A549 (cell line): ENCODE data around the gene PTP4A2. TPM values are rescaled to one million over a fixed set of nuclear protein-coding genes. Genes with fewer than 3 reads are reported as not detected.

Experiments
- ATAC-seq, 2 experiments: fragments of 200-7000 bp in 1 of 2; fragments of >200 bp in 1 of 2; cut with Nextera tagmentation in 1 of 2; cut with Tn5 transposase in 1 of 2; 3 replicates each; pipeline versions ENCODE4 v1.8.0 to v1.9.1; 2018 to 2020; ENCODE audit warnings: mild to moderate bottlenecking in 1 of 2, moderate library complexity in 1 of 2
- CTCF ChIA-PET: fragments of 300-600 bp; sonication (Branson Sonifier 250); formaldehyde crosslinking; extraction: SDS; loops from one replicate; lab custom pipeline; 2021; ENCODE audit warnings: antibody characterized with exemption, inconsistent platforms; lab: Yijun Ruan, JAX
- POLR2A ChIA-PET: fragments of 350-600 bp; formaldehyde crosslinking; extraction: SDS; loops from one replicate; lab custom pipeline; 2021; ENCODE audit warnings: antibody characterized with exemption, inconsistent platforms; lab: Yijun Ruan, JAX
- DNase-seq, 2 experiments: peaks; one replicate each; pipeline versions ENCODE4 v3.0.0 to v3.0.0-alpha.2; 2011 to 2016; ENCODE audit warnings: low read depth in 1 of 2, low spot score in 1 of 2
- FAIRE-seq: peaks from 2 replicates; lab custom pipeline; 2011; peaks lifted over from hg19 to GRCh38; lab: Jason Lieb, UNC
- H3K27ac ChIP-seq, 2 experiments: fragments of >200 bp; sonication (Bioruptor Twin); formaldehyde crosslinking; 3 replicates each; pipeline ENCODE4 v1.5.1; 2016 to 2017
- H3K4me1 ChIP-seq: fragments of >200 bp; sonication (Bioruptor Twin); formaldehyde crosslinking; 3 replicates; pipeline ENCODE4 v1.6.1; 2016
- H3K4me2 ChIP-seq: fragments of >200 bp; sonication (Bioruptor Twin); formaldehyde crosslinking; 3 replicates; pipeline ENCODE4 v1.6.1; 2016
- H3K4me3 ChIP-seq: fragments of >200 bp; sonication (Bioruptor Twin); formaldehyde crosslinking; 3 replicates; pipeline ENCODE4 v1.5.1; 2016
- H3K9me3 ChIP-seq: fragments of >200 bp; sonication (Bioruptor Twin); formaldehyde crosslinking; 3 replicates; pipeline ENCODE4 v1.6.1; 2016
- BHLHE40 ChIP-seq: IDR thresholded peaks from 2 replicates; pipeline ENCODE4 v1.6.1; 2012; ENCODE audit warnings: low read depth, low read length, inconsistent platforms
- CBX2 ChIP-seq: fragments of 200-600 bp; sonication (generic); IDR thresholded peaks from 2 replicates; pipeline ENCODE4 v1.6.1; 2016; ENCODE audit warnings: low read depth, mild to moderate bottlenecking, borderline replicate concordance
- CEBPB ChIP-seq, 2 experiments: fragments of >200 bp in 1 of 2; sonication (Bioruptor Twin) in 1 of 2; formaldehyde crosslinking in 1 of 2; IDR thresholded peaks; 2 replicates each; pipeline ENCODE4 v1.6.1; 2012 to 2016
- CHD2 ChIP-seq: fragments of 150-350 bp; IDR thresholded peaks from 2 replicates; pipeline ENCODE4 v1.6.1; 2014; ENCODE audit warnings: low read length; ENCODE audit not compliant: partially characterized antibody
- EP300 ChIP-seq, 2 experiments: fragments of >200 bp; sonication (Bioruptor Twin); formaldehyde crosslinking; IDR thresholded peaks; 2 replicates in 1 of 2; 3 replicates in 1 of 2; pipeline ENCODE4 v1.6.1; 2016 to 2017
- ESRRA ChIP-seq: fragments of 150-350 bp; IDR thresholded peaks from 2 replicates; pipeline ENCODE4 v1.6.1; 2014; ENCODE audit warnings: mild to moderate bottlenecking, low read length, borderline replicate concordance
- HDAC2 ChIP-seq: fragments of 200-600 bp; sonication (generic); IDR thresholded peaks from 2 replicates; pipeline ENCODE4 v1.6.1; 2016
- HEYL ChIP-seq: fragments of 250-450 bp; sonication (Bioruptor Pico); IDR thresholded peaks from 2 replicates; pipeline ENCODE4 v1.8.0; 2021; ENCODE audit warnings: mild to moderate bottlenecking, moderate library complexity
- HOXB13 ChIP-seq: fragments of 250-450 bp; sonication (Bioruptor Pico); IDR thresholded peaks from 2 replicates; pipeline ENCODE4 v1.5.0; 2020; ENCODE audit warnings: low read depth, mild to moderate bottlenecking, moderate library complexity
- HOXB5 ChIP-seq: fragments of 250-450 bp; sonication (Bioruptor Pico); IDR thresholded peaks from 2 replicates; pipeline ENCODE4 v1.5.0; 2020; ENCODE audit warnings: mild to moderate bottlenecking, moderate library complexity
- KDM1A ChIP-seq: fragments of 200-600 bp; sonication (generic); IDR thresholded peaks from 2 replicates; pipeline ENCODE4 v1.6.1; 2016; ENCODE audit warnings: low read depth, mild to moderate bottlenecking
- MAFK ChIP-seq: fragments of 450-650 bp; IDR thresholded peaks from 2 replicates; pipeline ENCODE4 v1.6.1; 2014; ENCODE audit not compliant: partially characterized antibody
- MAZ ChIP-seq: fragments of 150-350 bp; IDR thresholded peaks from 2 replicates; pipeline ENCODE4 v1.6.1; 2014; ENCODE audit warnings: antibody characterized with exemption, low read depth, low read length, borderline replicate concordance
- MYC ChIP-seq: IDR thresholded peaks from 2 replicates; pipeline ENCODE4 v1.6.1; 2012; ENCODE audit warnings: mild to moderate bottlenecking, inconsistent platforms, low read length, improper control_type of control experiment, borderline replicate concordance
- NFE2L2 ChIP-seq: fragments of 150-350 bp; conservative IDR thresholded peaks from 2 replicates; pipeline ENCODE4 v1.6.1; 2014; ENCODE audit warnings: low read length
- PHF8 ChIP-seq: fragments of 200-600 bp; sonication (generic); IDR thresholded peaks from 2 replicates; pipeline ENCODE4 v1.6.1; 2016; ENCODE audit warnings: low read depth, mild to moderate bottlenecking, antibody characterized with exemption, moderate library complexity, borderline replicate concordance
- POLR2A ChIP-seq: IDR thresholded peaks from 2 replicates; pipeline ENCODE4 v1.6.1; 2012; ENCODE audit warnings: mild to moderate bottlenecking, low read length
- RARB ChIP-seq: fragments of 250-450 bp; sonication (Bioruptor Pico); IDR thresholded peaks from 2 replicates; pipeline ENCODE4 v1.8.0; 2021; ENCODE audit warnings: mild to moderate bottlenecking, moderate library complexity
- RCOR1 ChIP-seq: fragments of 150-350 bp; IDR thresholded peaks from 2 replicates; pipeline ENCODE4 v1.6.1; 2014; ENCODE audit warnings: antibody characterized with exemption, low read length, low read depth
- RNF2 ChIP-seq: fragments of 200-600 bp; sonication (generic); IDR thresholded peaks from 2 replicates; pipeline ENCODE4 v1.6.1; 2016; ENCODE audit warnings: low read depth, mild to moderate bottlenecking, antibody characterized with exemption, moderate library complexity, borderline replicate concordance
- SMC3 ChIP-seq: fragments of >200 bp; sonication (Bioruptor Twin); formaldehyde crosslinking; IDR thresholded peaks from 3 replicates; pipeline ENCODE4 v1.6.1; 2018; ENCODE audit warnings: inconsistent platforms
- SREBF2 ChIP-seq: fragments of 450-650 bp; IDR thresholded peaks from 2 replicates; pipeline ENCODE4 v1.6.1; 2014; ENCODE audit warnings: mild to moderate bottlenecking, moderate library complexity
- WGBS: methylation state at CpG from one replicate; pipeline ENCODE4 v1.1.6; 2017; ENCODE audit errors: missing lambda C conversion rate; 5-methylcytosine and 5-hydroxymethylcytosine counted together
- polyA plus RNA-seq, 4 experiments: library from polyadenylated mRNA; depleted of rRNA in 3 of 4; stranded (reverse); fragments of >200 nt; fragmentation: RNase III in 1 of 4; extraction: RNeasy Plus Mini Kit Qiagen cat#74134 plus additional on column Dnase treatment in 1 of 4; gene quantifications; 2 replicates in 3 of 4; 3 replicates in 1 of 4; pipeline ENCODE4 v1.2.3, GENCODE V29; 2011 to 2017
- TF ChIP-seq, protein P1 (sequence below): fragments of 250-450 bp; sonication (Bioruptor Pico); IDR thresholded peaks from 2 replicates; pipeline ENCODE4 v1.5.0; 2020; ENCODE audit warnings: low read depth, mild to moderate bottlenecking, moderate library complexity
- TF ChIP-seq, protein P2 (sequence below): IDR thresholded peaks from 2 replicates; pipeline ENCODE4 v1.6.1; 2012; ENCODE audit warnings: low read depth, borderline replicate concordance

Gene PTP4A2
- polyA plus RNA-seq, 2 of the 4 experiments (the other 2 are of a cell fraction): 234 to 563 TPM

DNA sequence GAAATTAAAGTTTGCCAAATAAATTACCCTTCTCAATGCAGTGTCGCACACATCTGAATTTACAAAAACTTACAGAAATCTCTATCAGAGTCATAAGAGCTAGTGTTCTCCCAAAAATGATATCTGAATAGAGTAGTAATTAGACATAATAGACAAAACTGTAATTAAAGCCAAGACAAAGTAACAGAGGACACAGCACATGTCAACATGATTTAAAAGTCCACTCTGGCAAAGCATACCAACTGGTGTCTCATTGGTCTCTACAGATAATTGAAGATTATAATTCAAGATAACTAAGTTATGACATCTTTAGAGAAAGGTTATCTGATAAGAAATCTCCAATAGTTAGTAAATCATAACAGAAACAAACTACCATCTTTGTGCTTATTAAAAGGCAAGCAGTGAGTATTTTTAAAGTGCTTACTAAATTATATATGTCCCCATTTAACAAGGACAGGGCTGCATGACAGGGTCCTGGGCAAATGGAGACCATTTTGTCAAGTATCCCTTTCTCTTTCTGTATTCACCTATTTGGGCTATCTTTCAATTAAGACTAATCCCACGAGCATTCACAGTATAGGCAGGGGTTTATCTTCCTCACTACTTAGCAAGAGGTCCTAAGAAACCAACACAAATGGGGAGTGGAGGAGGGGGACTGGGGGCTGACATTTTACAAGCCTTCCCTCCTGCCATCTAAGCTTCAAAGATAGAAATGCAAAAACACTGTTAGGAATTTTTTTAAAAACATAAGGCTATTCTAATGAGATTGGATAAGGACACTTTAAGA, 26.0 kb downstream of the PTP4A2 start:
- H3K4me3 ChIP-seq: no peak overlapping the region
- ChIA-PET CTCF (interaction anchor here (1.7 to 2.8 kb wide), 2 partner anchors 52 to 109 kb away, joined by 4 to 10 read pairs; no protein-coding TSS in a partner anchor), POLR2A (no interaction called here)
- no peak for ATAC-seq
- H3K4me1 ChIP-seq: peaks cover 51% of the 10 kb centered on the region
- H3K27ac ChIP-seq: peak overlapping the region in 1 of 2 experiments; percentile 5; a peak in 1 of 6 replicates
- 65% methylated on average over 2 of the region's 2 CpGs for WGBS
- no peak for TF ChIP-seq KDM1A
- TF ChIP-seq MAFK: no peak
- no peak for TF ChIP-seq HDAC2
- TF ChIP-seq CBX2: no peak
- no peak for TF ChIP-seq SREBF2
- TF ChIP-seq BHLHE40: no peak
- no peak for TF ChIP-seq PHF8
- TF ChIP-seq, protein P1, sequence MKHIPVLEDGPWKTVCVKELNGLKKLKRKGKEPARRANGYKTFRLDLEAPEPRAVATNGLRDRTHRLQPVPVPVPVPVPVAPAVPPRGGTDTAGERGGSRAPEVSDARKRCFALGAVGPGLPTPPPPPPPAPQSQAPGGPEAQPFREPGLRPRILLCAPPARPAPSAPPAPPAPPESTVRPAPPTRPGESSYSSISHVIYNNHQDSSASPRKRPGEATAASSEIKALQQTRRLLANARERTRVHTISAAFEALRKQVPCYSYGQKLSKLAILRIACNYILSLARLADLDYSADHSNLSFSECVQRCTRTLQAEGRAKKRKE (CRISPR knock-in tag): no peak
- no peak for TF ChIP-seq RCOR1
- TF ChIP-seq ESRRA: no peak
- TF ChIP-seq, protein P2, sequence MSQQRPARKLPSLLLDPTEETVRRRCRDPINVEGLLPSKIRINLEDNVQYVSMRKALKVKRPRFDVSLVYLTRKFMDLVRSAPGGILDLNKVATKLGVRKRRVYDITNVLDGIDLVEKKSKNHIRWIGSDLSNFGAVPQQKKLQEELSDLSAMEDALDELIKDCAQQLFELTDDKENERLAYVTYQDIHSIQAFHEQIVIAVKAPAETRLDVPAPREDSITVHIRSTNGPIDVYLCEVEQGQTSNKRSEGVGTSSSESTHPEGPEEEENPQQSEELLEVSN: no peak
- TF ChIP-seq HOXB5 (CRISPR knock-in tag): no peak
- TF ChIP-seq MAZ: no peak
- no peak for TF ChIP-seq HOXB13 (CRISPR knock-in tag)
- TF ChIP-seq POLR2A: no peak
- no peak for TF ChIP-seq SMC3
- TF ChIP-seq RNF2: no peak
- no peak for TF ChIP-seq RARB (CRISPR knock-in tag)
- TF ChIP-seq CHD2: no peak
- TF ChIP-seq, all 56 proteins: peak for 0
- Histone ChIP-seq H3K4me2 (peak overlapping the region; percentile 40), H3K9me3 (no peaks in the 10 kb centered on the region)
- FAIRE-seq (no peak), DNase-seq (no peak)

DNA sequence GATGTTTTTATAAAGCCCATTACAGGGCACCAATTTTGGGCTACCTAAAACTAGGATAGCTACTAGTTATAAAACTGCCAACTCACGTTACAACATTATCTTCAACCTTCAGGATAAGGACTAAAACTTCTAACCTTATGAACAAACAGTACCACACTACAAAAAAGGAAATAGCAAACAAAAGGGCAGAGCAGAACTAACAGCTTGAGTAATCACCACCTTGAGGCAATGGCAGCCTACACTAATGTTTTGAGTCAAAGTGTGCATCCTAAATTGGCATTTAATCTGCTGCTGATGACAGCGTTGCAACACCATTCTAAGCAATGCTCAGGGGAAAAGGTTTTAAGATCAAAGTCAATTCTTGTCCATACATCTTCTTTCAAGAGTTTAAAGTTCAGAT, 27.2 kb downstream of the PTP4A2 start:
- H3K4me3 ChIP-seq: no peak overlapping the region
- H3K27ac ChIP-seq: peak overlapping the region; percentile 14 to 38; a peak in 1 of 6 replicates
- ChIA-PET CTCF (interaction anchor here (0.6 to 2.8 kb wide), 4 partner anchors 15 to 107 kb away, joined by 3 to 10 read pairs (median 4); no protein-coding TSS in a partner anchor), POLR2A (no interaction called here)
- peaks cover 51% of the 10 kb centered on the region for H3K4me1 ChIP-seq
- no peak for TF ChIP-seq NFE2L2
- no peak for TF ChIP-seq SMC3
- TF ChIP-seq CEBPB (IDR thresholded peaks at IDR 0.05): peak in 1 of 2 experiments; percentile 33; a peak in 1 of 4 replicates
- TF ChIP-seq MAZ: no peak
- TF ChIP-seq MYC: no peak
- no peak for TF ChIP-seq MAFK
- no peak for TF ChIP-seq EP300 (IDR thresholded peaks at IDR 0.05)
- TF ChIP-seq, protein P1 (CRISPR knock-in tag): no peak
- no peak for TF ChIP-seq HEYL (CRISPR knock-in tag)
- DNase-seq (no peak), ATAC-seq (no peak; a peak in 1 of 6 replicates), FAIRE-seq (no peak)
- H3K4me2 ChIP-seq: peak overlapping the region; percentile 40
- H3K9me3 ChIP-seq: no peaks in the 10 kb centered on the region
- WGBS: 18% methylated on average over 2 of the region's 2 CpGs
